Mucosa of stomach (tissue), 1 donor: ENCODE measurements around the gene PTCH1.

Experiments used
- H3K27me3 ChIP-seq: one replicate; pipeline ENCODE4 v1.7.0; 2013; ENCODE audit warnings: mild to moderate bottlenecking, low read length; ENCODE audit not compliant: control insufficient read depth, insufficient read depth
- H3K36me3 ChIP-seq: one replicate; pipeline ENCODE4 v1.7.0; 2013; ENCODE audit warnings: low read length; ENCODE audit not compliant: control insufficient read depth, insufficient read depth
- H3K4me1 ChIP-seq: one replicate; pipeline ENCODE4 v1.7.0; 2013; ENCODE audit warnings: mild to moderate bottlenecking, low read length; ENCODE audit not compliant: control insufficient read depth, insufficient read depth
- H3K4me3 ChIP-seq: one replicate; pipeline ENCODE4 v1.7.0; 2013; ENCODE audit warnings: low read length
- H3K9ac ChIP-seq: one replicate; pipeline ENCODE4 v1.7.0; 2013; ENCODE audit warnings: mild to moderate bottlenecking, low read length, moderate library complexity
- H3K9me3 ChIP-seq: one replicate; pipeline ENCODE4 v1.7.0; 2013; ENCODE audit warnings: mild to moderate bottlenecking, low read length, moderate library complexity; ENCODE audit not compliant: control insufficient read depth
- donor health status: Pancreatic carcinoma.

Gene PTCH1

GRCh38 chr9:95510709-95511615, 5.8 kb downstream of the PTCH1 start:
- Histone ChIP-seq H3K4me3 (peak overlapping the region; percentile 47), H3K36me3 (no peaks in the 10 kb centered on the region), H3K9ac (peak overlapping the region; percentile 67), H3K9me3 (no peaks in the 10 kb centered on the region), H3K4me1 (peaks cover 11% of the 10 kb centered on the region), H3K27me3 (peaks cover 24% of the 10 kb centered on the region)

GRCh38 chr9:95509851-95510708, 6.7 kb downstream of the PTCH1 start:
- Histone ChIP-seq H3K4me1 (peaks cover 11% of the 10 kb centered on the region), H3K9me3 (no peaks in the 10 kb centered on the region), H3K9ac (peak overlapping the region; percentile 52), H3K4me3 (peak overlapping the region; percentile 47), H3K27me3 (peaks cover 15% of the 10 kb centered on the region), H3K36me3 (no peaks in the 10 kb centered on the region)

- Histone ChIP-seq H3K27me3 (peaks cover 10% of the 10 kb centered on the region), H3K9me3 (no peaks in the 10 kb centered on the region), H3K4me1 (peaks cover 11% of the 10 kb centered on the region), H3K4me3 (peak overlapping the region; percentile 47), H3K36me3 (no peaks in the 10 kb centered on the region), H3K9ac (peak overlapping the region; percentile 52)
Measured at GRCh38 chr9:95508968-95509850, 7.6 kb downstream of the PTCH1 start.

DNA sequence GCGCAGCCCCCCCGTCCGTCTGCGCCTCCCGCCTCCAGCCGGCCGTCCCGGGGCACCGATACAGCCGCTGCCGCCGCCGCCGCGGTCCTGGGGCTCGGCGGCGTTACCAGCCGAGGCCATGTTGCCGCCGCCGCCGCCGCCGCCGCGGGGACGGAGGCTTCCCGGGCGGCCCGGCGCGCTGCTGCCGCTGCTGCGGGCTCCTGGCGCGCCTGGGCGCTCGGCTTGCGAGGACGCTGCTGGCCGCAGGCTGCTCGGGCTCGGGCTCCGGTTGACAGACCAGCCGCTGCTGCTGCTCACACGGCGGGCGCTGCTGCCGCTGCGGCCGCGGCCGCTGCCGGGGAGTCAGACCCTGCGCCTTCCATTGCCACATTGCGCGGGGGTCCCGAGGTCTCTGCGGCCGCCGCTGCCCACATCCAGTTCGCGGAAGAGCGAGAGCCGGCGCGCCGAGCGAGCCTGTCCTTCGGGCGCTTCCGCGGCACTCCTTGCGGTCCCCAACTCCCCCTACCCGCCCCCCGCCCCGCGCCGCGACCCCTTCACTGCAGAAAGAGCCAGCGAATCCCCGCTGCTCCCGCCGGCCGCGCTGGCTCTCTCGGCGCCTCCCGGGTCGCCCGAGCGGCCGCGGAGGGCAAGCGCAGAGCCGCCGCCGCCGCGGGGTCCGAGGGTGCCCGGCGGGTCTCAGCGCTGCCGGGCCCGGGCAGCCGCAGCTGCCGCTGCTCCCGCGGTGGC, 8.4 kb downstream of the PTCH1 start:
- Histone ChIP-seq H3K9me3 (no peaks in the 10 kb centered on the region), H3K4me1 (peaks cover 11% of the 10 kb centered on the region), H3K27me3 (peaks cover 10% of the 10 kb centered on the region), H3K4me3 (peak overlapping the region; percentile 66), H3K36me3 (no peaks in the 10 kb centered on the region), H3K9ac (peak overlapping the region; percentile 74)

GRCh38 chr9:95507464-95508241, 9.1 kb downstream of the PTCH1 start:
- Histone ChIP-seq H3K27me3 (peaks cover 10% of the 10 kb centered on the region), H3K4me1 (peaks cover 11% of the 10 kb centered on the region), H3K9me3 (no peaks in the 10 kb centered on the region), H3K9ac (peak overlapping the region; percentile 74), H3K4me3 (peak overlapping the region; percentile 66), H3K36me3 (no peaks in the 10 kb centered on the region)

DNA sequence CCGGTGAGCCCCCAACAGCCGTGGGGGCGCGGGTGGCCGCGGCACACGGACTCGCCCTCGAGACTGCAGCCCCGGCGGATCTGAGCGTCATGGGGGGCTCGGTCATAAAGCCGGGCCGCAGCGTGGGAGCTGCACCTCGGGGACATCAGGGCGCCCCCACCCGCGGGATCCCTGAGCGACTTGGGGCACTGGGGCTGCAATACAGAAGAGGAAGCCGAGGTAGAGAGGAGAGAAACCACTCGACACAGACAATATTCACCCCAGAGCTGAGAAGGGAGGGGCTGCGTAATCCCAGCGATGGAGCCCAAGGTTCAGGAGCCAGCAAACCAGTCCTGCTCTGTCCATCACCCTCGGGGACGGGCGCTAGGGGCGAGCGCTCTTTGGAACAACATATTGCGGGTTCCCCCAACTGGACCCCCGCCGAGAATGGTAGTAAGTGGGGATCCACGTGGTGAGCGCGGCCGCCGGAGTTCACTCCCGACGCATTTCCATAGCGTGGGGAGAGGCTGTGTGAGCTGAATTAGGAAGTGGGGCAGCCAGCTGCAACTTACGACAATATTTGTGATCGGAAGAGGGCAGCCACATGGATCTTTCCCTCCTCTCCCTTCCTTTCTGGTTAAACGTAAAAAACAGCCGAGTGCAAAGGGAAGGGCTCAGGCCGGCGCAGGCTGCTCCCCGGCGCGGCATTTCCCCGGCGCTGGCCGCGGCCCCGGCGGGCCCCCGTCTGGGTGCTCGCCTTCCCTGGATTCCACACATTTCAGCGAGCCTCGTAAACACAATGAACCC, 9.9 kb downstream of the PTCH1 start:
- no peaks in the 10 kb centered on the region for H3K9me3 ChIP-seq
- H3K9ac ChIP-seq, result peak overlapping the region; percentile 74
- peaks cover 4% of the 10 kb centered on the region for H3K27me3 ChIP-seq
- no peaks in the 10 kb centered on the region for H3K36me3 ChIP-seq
- H3K4me3 ChIP-seq, result peak overlapping the region; percentile 66
- H3K4me1 ChIP-seq, result peaks cover 3% of the 10 kb centered on the region

GRCh38 chr9:95506428-95506677, 10.4 kb downstream of the PTCH1 start:
- Histone ChIP-seq H3K9ac (peak overlapping the region; percentile 74), H3K27me3 (no peaks in the 10 kb centered on the region), H3K4me1 (no peaks in the 10 kb centered on the region), H3K36me3 (no peaks in the 10 kb centered on the region), H3K4me3 (peak overlapping the region; percentile 66), H3K9me3 (no peaks in the 10 kb centered on the region)

DNA sequence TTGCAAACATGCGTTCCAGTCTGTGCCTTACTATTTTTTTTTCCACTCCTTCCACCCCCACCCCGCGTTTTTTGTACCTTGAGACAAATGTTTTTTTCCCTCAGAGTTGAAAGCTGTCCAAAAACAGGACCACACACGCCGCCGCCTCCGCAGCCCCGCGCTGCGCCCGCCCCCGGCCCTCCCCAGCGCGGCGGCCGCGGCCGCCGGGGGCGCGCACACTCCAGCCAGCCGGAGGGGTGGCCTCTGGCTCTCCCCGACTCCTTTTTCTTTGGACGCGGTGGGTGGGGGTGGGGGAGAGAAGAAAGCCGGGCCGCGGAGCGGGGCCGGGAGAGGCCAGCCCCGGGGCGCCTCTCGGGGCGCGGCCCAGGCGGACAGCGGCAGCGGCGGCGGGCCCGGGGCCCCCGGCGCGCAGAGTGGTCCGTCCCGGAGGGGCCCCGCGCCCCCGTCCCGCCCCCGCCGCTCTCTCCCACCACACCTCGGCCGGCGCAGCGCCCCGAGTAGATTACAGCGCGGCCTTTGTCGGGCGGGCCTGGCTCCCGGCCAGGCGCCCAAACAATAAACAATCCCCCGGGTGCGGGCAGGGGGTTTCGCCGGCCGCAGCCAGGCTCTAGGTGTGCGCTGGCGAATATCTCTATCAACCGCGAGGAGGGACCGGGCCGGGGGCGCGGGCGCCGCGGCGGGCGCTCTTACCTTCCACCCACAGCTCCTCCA, 10.9 kb downstream of the PTCH1 start:
- Histone ChIP-seq H3K4me3 (peak overlapping the region; percentile 66), H3K36me3 (no peaks in the 10 kb centered on the region), H3K9me3 (no peaks in the 10 kb centered on the region), H3K4me1 (no peaks in the 10 kb centered on the region), H3K27me3 (no peaks in the 10 kb centered on the region), H3K9ac (peak overlapping the region; percentile 74)

DNA sequence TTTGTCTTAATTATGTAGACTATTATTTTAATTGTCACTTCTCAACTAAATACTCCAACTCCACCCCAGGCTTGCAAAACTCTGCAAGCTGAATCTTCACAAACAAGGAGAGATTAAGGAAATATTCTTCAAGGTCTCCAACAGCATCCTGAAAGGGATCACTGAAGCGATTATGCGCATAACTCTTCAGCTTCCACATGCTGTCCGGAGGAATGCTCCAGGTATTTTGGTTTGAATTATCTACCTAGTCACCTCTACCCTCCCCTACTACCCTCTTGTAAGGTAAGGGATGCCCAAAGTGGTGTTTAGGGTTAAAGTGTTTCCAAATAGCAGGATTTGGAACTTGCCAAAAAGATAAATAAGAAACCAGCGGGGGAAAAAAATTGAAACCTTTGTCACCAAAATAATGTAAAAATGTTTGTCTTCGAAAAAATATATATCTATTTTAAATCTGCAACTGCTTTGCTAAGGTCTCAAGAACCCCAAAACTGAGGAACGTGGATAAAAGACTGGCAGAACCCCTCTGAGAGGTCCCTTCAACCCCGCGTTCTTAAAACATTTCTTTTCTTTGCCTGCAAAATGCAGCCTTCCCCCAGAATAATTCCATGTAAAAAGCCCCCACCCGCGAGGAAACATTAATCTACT, 11.6 kb downstream of the PTCH1 start:
- H3K4me1 ChIP-seq, result no peaks in the 10 kb centered on the region
- H3K9ac ChIP-seq, result no peak overlapping the region
- no peaks in the 10 kb centered on the region for H3K27me3 ChIP-seq
- H3K9me3 ChIP-seq, result no peaks in the 10 kb centered on the region
- no peaks in the 10 kb centered on the region for H3K36me3 ChIP-seq
- H3K4me3 ChIP-seq, result no peak overlapping the region
